ENCODE data around the gene RHCG.

RHCG gene

GRCh38 chr15:89446255-89446891 lies 50.0 kb downstream of the RHCG start:
- peaks cover 2% of the 10 kb centered on the region for H3K9me3 Mint-ChIP-seq
- H3K36me3 Mint-ChIP-seq: no peaks in the 10 kb centered on the region
- peaks cover 56% of the 10 kb centered on the region for H3K27me3 Mint-ChIP-seq
- H3K4me1 Mint-ChIP-seq: peaks cover 24% of the 10 kb centered on the region
- H3K27ac Mint-ChIP-seq: no peak overlapping the region
- ATAC-seq: no peak
- H3K4me3 Mint-ChIP-seq: no peak overlapping the region

DNA sequence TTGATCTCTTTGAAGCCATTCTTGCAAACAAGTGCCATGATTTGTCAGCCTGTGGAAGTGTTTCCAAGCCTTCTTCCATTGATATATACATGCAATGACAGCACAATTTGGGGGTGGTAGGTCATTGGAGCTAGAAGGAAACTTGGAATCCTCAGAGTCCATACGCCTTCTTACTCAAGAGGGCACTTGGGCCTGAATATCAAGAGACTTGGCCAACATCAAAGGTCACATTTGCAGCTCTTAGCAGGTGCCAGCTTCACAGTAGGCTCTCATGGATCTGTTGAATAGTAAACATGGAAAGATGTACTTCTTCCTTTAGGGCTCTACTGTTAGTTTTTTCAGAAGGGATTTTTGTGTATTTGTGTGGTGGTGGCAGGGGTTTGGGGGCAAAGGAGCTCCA lies 50.9 kb downstream of the RHCG start:
- H3K4me3 Mint-ChIP-seq: no peak overlapping the region
- H3K36me3 Mint-ChIP-seq: no peaks in the 10 kb centered on the region
- H3K27ac Mint-ChIP-seq: no peak overlapping the region
- peaks cover 2% of the 10 kb centered on the region for H3K9me3 Mint-ChIP-seq
- peaks cover 28% of the 10 kb centered on the region for H3K4me1 Mint-ChIP-seq
- ATAC-seq: no peak
- H3K27me3 Mint-ChIP-seq: peaks cover 48% of the 10 kb centered on the region

GRCh38 chr15:89444241-89445225 lies 51.9 kb downstream of the RHCG start:
- no peak for ATAC-seq
- Mint-ChIP-seq H3K36me3 (no peaks in the 10 kb centered on the region), H3K27me3 (peaks cover 39% of the 10 kb centered on the region), H3K4me3 (no peak overlapping the region), H3K27ac (no peak overlapping the region), H3K4me1 (peaks cover 28% of the 10 kb centered on the region), H3K9me3 (peaks cover 2% of the 10 kb centered on the region)

DNA sequence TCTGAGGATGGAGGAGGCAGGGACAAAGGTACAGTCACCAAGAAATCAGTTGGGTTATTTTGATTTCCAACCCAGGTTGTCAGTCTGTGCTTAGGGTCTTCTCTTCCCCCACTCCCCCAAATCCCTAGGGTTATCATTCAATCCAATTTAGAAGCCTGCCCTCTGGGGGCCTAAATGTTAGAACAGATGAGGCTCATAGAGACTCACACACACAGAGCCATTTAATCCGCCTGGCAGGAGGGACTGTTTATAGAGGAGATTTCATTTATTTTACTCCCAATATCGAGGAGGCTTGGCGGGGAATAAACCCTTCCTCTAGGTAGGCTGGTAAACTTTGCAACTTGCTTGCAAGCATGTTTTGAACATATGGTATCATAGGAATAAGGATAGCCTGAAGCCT lies 52.8 kb downstream of the RHCG start:
- peaks cover 2% of the 10 kb centered on the region for H3K9me3 Mint-ChIP-seq
- peaks cover 29% of the 10 kb centered on the region for H3K27me3 Mint-ChIP-seq
- no peak overlapping the region for H3K27ac Mint-ChIP-seq
- peaks cover 28% of the 10 kb centered on the region for H3K4me1 Mint-ChIP-seq
- no peak for ATAC-seq
- no peaks in the 10 kb centered on the region for H3K36me3 Mint-ChIP-seq
- no peak overlapping the region for H3K4me3 Mint-ChIP-seq

DNA sequence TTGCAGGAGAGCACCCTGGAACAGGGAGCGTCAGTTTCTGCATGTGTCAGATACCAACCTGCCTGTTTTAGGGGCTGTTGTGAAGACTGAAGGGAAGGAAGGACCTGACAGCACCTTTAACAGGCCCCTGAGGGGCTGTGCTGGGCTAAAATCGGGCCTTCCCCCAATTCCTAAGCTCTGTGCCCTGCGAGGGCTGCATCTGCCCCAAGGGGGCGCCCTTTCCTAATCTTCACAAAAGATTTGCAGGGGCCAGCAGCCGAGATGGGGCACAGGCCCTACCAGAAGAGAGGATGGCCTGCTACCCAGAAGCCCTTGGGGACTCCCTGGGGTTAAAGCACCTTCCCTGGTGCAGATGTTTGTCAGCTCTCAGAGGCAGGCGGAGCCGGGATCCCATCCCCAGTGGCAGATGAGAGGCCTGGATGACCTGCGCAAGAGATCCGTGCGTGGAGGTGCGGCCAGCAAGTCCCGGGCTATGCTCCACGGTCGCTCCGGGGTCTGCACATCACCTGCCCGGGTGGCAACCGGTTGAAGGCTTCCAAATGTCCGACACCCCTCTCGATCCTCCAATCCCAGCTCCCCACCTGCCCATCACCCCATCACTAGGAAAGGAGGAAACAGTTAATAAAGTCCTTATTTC lies 53.6 kb downstream of the RHCG start:
- no peak for ATAC-seq
- H3K36me3 Mint-ChIP-seq: no peaks in the 10 kb centered on the region
- H3K27ac Mint-ChIP-seq: no peak overlapping the region
- H3K27me3 Mint-ChIP-seq: peaks cover 21% of the 10 kb centered on the region
- no peak overlapping the region for H3K4me3 Mint-ChIP-seq
- H3K4me1 Mint-ChIP-seq: peaks cover 28% of the 10 kb centered on the region
- H3K9me3 Mint-ChIP-seq: peaks cover 2% of the 10 kb centered on the region

- Mint-ChIP-seq H3K9me3 (peaks cover 2% of the 10 kb centered on the region), H3K27ac (peak overlapping the region; percentile 69), H3K4me1 (peaks cover 28% of the 10 kb centered on the region), H3K36me3 (no peaks in the 10 kb centered on the region), H3K4me3 (no peak overlapping the region), H3K27me3 (peaks cover 17% of the 10 kb centered on the region)
- ATAC-seq: no peak
Observed at GRCh38 chr15:89442155-89442554, 54.2 kb downstream of the RHCG start.

DNA sequence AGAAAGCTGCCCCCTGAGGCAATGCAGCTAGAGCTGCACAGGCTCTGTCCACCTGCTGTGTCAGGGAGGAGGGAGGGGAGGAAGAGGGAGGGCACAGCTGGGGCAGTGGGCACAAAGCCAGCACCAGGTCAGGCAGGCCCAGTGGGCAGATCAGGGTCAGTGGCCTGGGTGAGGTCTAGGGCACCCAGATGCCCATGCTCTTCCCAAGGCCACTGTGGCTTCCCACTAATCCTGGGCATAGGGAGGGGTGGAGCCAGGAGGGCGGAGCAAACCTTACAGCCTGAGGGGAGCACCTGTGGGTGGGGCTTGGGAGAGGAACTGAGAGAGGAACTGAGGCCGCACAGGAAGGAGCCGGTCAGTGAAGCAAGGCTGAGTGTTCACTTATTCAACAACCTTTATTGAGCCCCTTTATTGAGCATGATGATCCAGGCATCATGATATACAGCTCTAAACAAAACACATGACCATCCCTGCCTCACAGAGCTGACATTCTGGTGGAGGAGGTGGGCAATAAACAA lies 55.0 kb downstream of the RHCG start:
- Mint-ChIP-seq H3K27me3 (peaks cover 22% of the 10 kb centered on the region), H3K9me3 (peaks cover 2% of the 10 kb centered on the region)

GRCh38 chr15:89439764-89440163 lies 56.6 kb downstream of the RHCG start:
- ATAC-seq: no peak
- Mint-ChIP-seq H3K9me3 (peaks cover 2% of the 10 kb centered on the region), H3K4me3 (no peak overlapping the region), H3K27me3 (peaks cover 10% of the 10 kb centered on the region), H3K4me1 (peaks cover 28% of the 10 kb centered on the region), H3K27ac (no peak overlapping the region), H3K36me3 (no peaks in the 10 kb centered on the region)

More for the DNA sequence above, 55.0 kb downstream of the RHCG start:
- H3K4me1 Mint-ChIP-seq: peaks cover 28% of the 10 kb centered on the region
- no peaks in the 10 kb centered on the region for H3K36me3 Mint-ChIP-seq
- peak overlapping the region; percentile 69 for H3K27ac Mint-ChIP-seq
- peak overlapping the region; percentile 57 for H3K4me3 Mint-ChIP-seq
- peak; percentile 96 for ATAC-seq

DNA sequence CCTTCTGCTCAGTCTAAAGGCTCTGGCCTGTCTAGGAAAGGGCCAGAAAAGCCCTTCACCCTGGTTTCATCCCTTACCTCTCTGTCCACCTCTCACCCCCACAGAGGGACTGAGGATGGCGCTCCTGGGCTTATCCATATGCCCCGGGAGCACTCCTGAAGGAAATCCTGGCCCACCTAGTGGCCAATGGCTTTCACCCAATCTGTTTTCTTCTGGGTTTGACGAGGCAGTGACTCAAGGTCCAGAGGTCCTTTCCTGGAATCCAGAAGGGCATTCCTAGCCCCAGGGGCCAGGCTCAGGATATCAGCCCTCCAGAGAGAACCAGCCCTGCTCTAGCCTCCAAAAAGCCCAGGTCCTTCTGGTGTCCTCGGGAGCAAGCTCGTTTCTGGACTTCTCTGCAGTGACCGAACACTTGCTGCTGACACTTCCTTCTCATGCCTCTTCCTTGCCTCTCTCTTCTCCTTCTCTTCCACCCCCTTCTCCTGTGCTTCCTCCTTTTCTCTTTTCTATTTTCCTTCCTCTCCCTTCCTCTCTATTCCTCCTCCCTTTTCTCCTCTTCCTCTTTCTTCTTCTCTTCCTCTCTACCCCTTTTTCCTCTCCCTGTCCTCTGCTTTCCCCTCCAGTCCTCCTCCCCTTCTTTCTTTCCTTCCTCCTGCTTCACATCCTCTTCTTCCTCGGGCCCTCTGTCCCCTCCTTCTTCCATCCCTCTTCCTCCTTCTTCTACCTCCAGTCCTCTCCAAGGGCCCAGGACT lies 59.6 kb downstream of the RHCG start:
- Mint-ChIP-seq H3K4me3 (no peak overlapping the region), H3K36me3 (no peaks in the 10 kb centered on the region), H3K27ac (no peak overlapping the region), H3K27me3 (peaks cover 10% of the 10 kb centered on the region), H3K4me1 (peaks cover 8% of the 10 kb centered on the region), H3K9me3 (peaks cover 2% of the 10 kb centered on the region)
- ATAC-seq: no peak

DNA sequence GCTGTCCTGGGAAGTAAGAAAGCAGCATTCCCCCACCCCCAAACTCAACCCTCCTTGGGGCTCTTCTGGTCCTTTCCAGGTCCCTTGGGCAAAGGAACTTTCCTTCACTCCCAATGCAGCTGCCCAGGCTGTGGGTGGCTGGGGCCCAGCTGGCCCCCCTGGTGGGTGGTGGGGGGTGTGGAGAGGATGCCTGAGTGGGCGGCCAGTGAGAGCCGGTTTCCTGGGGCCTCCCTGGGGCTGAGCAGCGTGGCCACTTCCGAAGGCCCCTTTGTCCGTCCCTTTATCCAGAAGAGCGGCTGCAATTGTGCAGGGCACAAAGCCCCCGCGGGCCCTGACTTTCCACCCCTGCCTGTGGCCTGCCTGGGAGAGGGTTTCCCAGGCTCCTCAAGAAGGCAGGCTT lies 61.0 kb downstream of the RHCG start:
- no peak overlapping the region for H3K4me3 Mint-ChIP-seq
- ATAC-seq: no peak
- H3K27ac Mint-ChIP-seq: no peak overlapping the region

GRCh38 chr15:89433686-89434085 lies 62.7 kb downstream of the RHCG start:
- Mint-ChIP-seq H3K4me1 (peaks cover 7% of the 10 kb centered on the region), H3K9me3 (no peaks in the 10 kb centered on the region), H3K27ac (no peak overlapping the region), H3K4me3 (no peak overlapping the region), H3K27me3 (peaks cover 10% of the 10 kb centered on the region), H3K36me3 (no peaks in the 10 kb centered on the region)
- ATAC-seq: no peak

More for the DNA sequence above, 61.0 kb downstream of the RHCG start:
- Mint-ChIP-seq H3K9me3 (no peaks in the 10 kb centered on the region), H3K27me3 (peaks cover 10% of the 10 kb centered on the region), H3K36me3 (no peaks in the 10 kb centered on the region), H3K4me1 (peaks cover 3% of the 10 kb centered on the region)

GRCh38 chr15:89430530-89431341 lies 65.6 kb downstream of the RHCG start:
- ATAC-seq: peak; percentile 92
- H3K4me3 Mint-ChIP-seq: peak overlapping the region; percentile 81
- no peaks in the 10 kb centered on the region for H3K9me3 Mint-ChIP-seq
- H3K4me1 Mint-ChIP-seq: peaks cover 7% of the 10 kb centered on the region
- peak overlapping the region; percentile 25 for H3K27ac Mint-ChIP-seq
- H3K27me3 Mint-ChIP-seq: no peaks in the 10 kb centered on the region
- H3K36me3 Mint-ChIP-seq: no peaks in the 10 kb centered on the region

- no peak for ATAC-seq
- no peaks in the 10 kb centered on the region for H3K36me3 Mint-ChIP-seq
- peaks cover 7% of the 10 kb centered on the region for H3K4me1 Mint-ChIP-seq
- no peak overlapping the region for H3K4me3 Mint-ChIP-seq
- H3K27ac Mint-ChIP-seq: peak overlapping the region; percentile 25
- no peaks in the 10 kb centered on the region for H3K9me3 Mint-ChIP-seq
- H3K27me3 Mint-ChIP-seq: no peaks in the 10 kb centered on the region
Observed at GRCh38 chr15:89429986-89430385, 66.4 kb downstream of the RHCG start.

DNA sequence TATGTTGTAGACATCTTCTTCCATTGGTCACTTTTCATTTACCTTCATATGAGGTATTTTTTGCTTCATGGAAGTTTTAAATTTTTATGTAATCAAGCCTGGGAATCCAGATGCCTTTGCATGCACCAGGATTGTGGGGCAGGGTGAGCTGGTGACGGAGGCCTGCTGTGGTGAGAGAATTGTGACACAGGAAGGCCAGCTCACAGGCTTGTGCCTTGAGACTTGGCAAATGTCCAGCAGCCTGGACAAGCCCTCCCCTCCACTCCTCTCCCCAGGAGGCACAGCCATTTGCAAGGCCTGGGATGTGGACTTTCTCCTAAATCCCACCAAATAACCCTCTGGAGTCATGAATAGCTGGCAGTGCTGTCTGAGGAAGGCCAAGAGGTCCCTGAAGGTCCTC lies 67.4 kb downstream of the RHCG start:
- no peak for ATAC-seq
- Mint-ChIP-seq H3K36me3 (no peaks in the 10 kb centered on the region), H3K4me1 (peaks cover 7% of the 10 kb centered on the region), H3K4me3 (no peak overlapping the region), H3K27ac (no peak overlapping the region), H3K9me3 (no peaks in the 10 kb centered on the region), H3K27me3 (no peaks in the 10 kb centered on the region)
